H9 (cell line): Measurements from ENCODE around the gene MEIS3. TPM values are rescaled to one million over a fixed set of nuclear protein-coding genes. Genes with fewer than 3 reads are reported as not detected.

Experiments used
- DNase-seq: peaks from one replicate; pipeline ENCODE4 v3.0.0-alpha.2; 2017
- H2AFZ ChIP-seq: one replicate; pipeline ENCODE4 v1.6.1; 2013; ENCODE audit warnings: mild to moderate bottlenecking, low read length, control low read depth, moderate library complexity
- H2AK5ac ChIP-seq: 2 replicates; pipeline ENCODE4 v1.6.1; 2013; ENCODE audit warnings: low read length, control low read depth, mixed read lengths; ENCODE audit not compliant: insufficient read length
- H2BK120ac ChIP-seq: one replicate; pipeline ENCODE4 v1.6.1; 2013; ENCODE audit warnings: low read depth, mild to moderate bottlenecking, low read length, control low read depth, inconsistent platforms; ENCODE audit not compliant: poor library complexity, severe bottlenecking
- H2BK12ac ChIP-seq: 2 replicates; pipeline ENCODE4 v1.6.1; 2013; ENCODE audit warnings: low read length, control low read depth, mixed read lengths, low read depth; ENCODE audit not compliant: insufficient read length
- H2BK15ac ChIP-seq: 2 replicates; pipeline ENCODE4 v1.6.1; 2013; ENCODE audit warnings: low read depth, low read length, control low read depth
- H2BK20ac ChIP-seq: one replicate; pipeline ENCODE4 v1.6.1; 2013; ENCODE audit warnings: low read depth, mild to moderate bottlenecking, low read length, control low read depth, inconsistent platforms; ENCODE audit not compliant: poor library complexity, severe bottlenecking
- H2BK5ac ChIP-seq: 2 replicates; pipeline ENCODE4 v1.6.1; 2013; ENCODE audit warnings: low read length, control low read depth, mixed read lengths; ENCODE audit not compliant: insufficient read length
- H3K14ac ChIP-seq: 2 replicates; pipeline ENCODE4 v1.6.1; 2013; ENCODE audit warnings: low read length, control low read depth; ENCODE audit not compliant: insufficient read depth
- H3K18ac ChIP-seq: 2 replicates; pipeline ENCODE4 v1.6.1; 2013; ENCODE audit warnings: low read depth, mild to moderate bottlenecking, mixed read lengths, low read length, control low read depth; ENCODE audit not compliant: insufficient read length
- H3K23ac ChIP-seq: 2 replicates; pipeline ENCODE4 v1.6.1; 2013; ENCODE audit warnings: low read length, control low read depth, mixed read lengths, low read depth; ENCODE audit not compliant: insufficient read length
- H3K23me2 ChIP-seq: 2 replicates; pipeline ENCODE4 v1.6.1; 2013; ENCODE audit warnings: low read depth, mild to moderate bottlenecking, mixed read lengths, low read length, control low read depth; ENCODE audit not compliant: insufficient read length, poor library complexity, severe bottlenecking
- H3K27ac ChIP-seq: 2 replicates; pipeline ENCODE4 v1.5.1; 2013; ENCODE audit warnings: low read length, control low read depth, mixed read lengths, low read depth; ENCODE audit not compliant: insufficient read length
- H3K27me3 ChIP-seq: 2 replicates; pipeline ENCODE4 v1.6.1; 2013; ENCODE audit warnings: low read length, control low read depth, inconsistent platforms; ENCODE audit not compliant: insufficient read depth
- H3K4ac ChIP-seq: 2 replicates; pipeline ENCODE4 v1.6.1; 2013; ENCODE audit warnings: low read depth, mild to moderate bottlenecking, control low read depth, inconsistent platforms, low read length, moderate library complexity
- H3K4me1 ChIP-seq: 2 replicates; pipeline ENCODE4 v1.6.1; 2013; ENCODE audit warnings: low read length, control low read depth, inconsistent platforms; ENCODE audit not compliant: insufficient read depth
- H3K4me2 ChIP-seq: 2 replicates; pipeline ENCODE4 v1.6.1; 2013; ENCODE audit warnings: low read length, control low read depth, mixed read lengths; ENCODE audit not compliant: insufficient read length, insufficient read depth
- H3K56ac ChIP-seq: 2 replicates; pipeline ENCODE4 v1.6.1; 2013; ENCODE audit warnings: low read depth, mild to moderate bottlenecking, mixed read lengths, low read length, control low read depth; ENCODE audit not compliant: insufficient read length
- H3K79me1 ChIP-seq: 2 replicates; pipeline ENCODE4 v1.6.1; 2013; ENCODE audit warnings: low read depth, mild to moderate bottlenecking, moderate library complexity, low read length, control low read depth, inconsistent platforms; ENCODE audit not compliant: insufficient read depth, poor library complexity, severe bottlenecking
- H3K79me2 ChIP-seq: 2 replicates; pipeline ENCODE4 v1.6.1; 2013; ENCODE audit warnings: low read length, control low read depth, inconsistent platforms; ENCODE audit not compliant: insufficient read depth
- H3K9ac ChIP-seq: 2 replicates; pipeline ENCODE4 v1.6.1; 2013; ENCODE audit warnings: low read length, control low read depth, mixed read lengths; ENCODE audit not compliant: insufficient read length; ENCODE audit errors: extremely low read depth
- H3K9me3 ChIP-seq: one replicate; pipeline ENCODE4 v1.6.1; 2013; ENCODE audit warnings: low read depth, low read length, inconsistent platforms; ENCODE audit not compliant: control insufficient read depth
- H3T11ph ChIP-seq: one replicate; pipeline ENCODE4 v1.6.1; 2013; ENCODE audit warnings: mild to moderate bottlenecking, low read length, control low read depth, inconsistent platforms
- H4K20me1 ChIP-seq: one replicate; pipeline ENCODE4 v1.6.1; 2013; ENCODE audit not compliant: control insufficient read depth, insufficient read length, insufficient read depth
- H4K5ac ChIP-seq: 2 replicates; pipeline ENCODE4 v1.6.1; 2013; ENCODE audit warnings: low read depth, mild to moderate bottlenecking, mixed read lengths, low read length, control low read depth; ENCODE audit not compliant: insufficient read length
- H4K8ac ChIP-seq: replicated peaks from 2 replicates; pipeline ENCODE4 v1.6.1; 2013; ENCODE audit warnings: low read length, control low read depth, mixed read lengths, low read depth; ENCODE audit not compliant: insufficient read length
- H4K91ac ChIP-seq: 2 replicates; pipeline ENCODE4 v1.6.1; 2013; ENCODE audit warnings: low read depth, mild to moderate bottlenecking, moderate library complexity, mixed read lengths, low read length, control low read depth; ENCODE audit not compliant: insufficient read length
- H3K27ac Mint-ChIP-seq, 3 experiments: 2 replicates in 2 of 3; 3 replicates in 1 of 3; pipeline ENCODE4 v1.8.0; 2020 to 2021; ENCODE audit warnings: mixed read lengths in 3 of 3, mild to moderate bottlenecking in 1 of 3, moderate library complexity in 1 of 3
- H3K27me3 Mint-ChIP-seq: 2 replicates; pipeline ENCODE4 v1.8.0; 2021; ENCODE audit warnings: low read depth, mild to moderate bottlenecking, moderate library complexity, mixed read lengths
- H3K36me3 Mint-ChIP-seq, 3 experiments: 2 replicates in 2 of 3; 3 replicates in 1 of 3; pipeline ENCODE4 v1.8.0; 2020 to 2021; ENCODE audit warnings: low read depth in 3 of 3, mixed read lengths in 3 of 3; ENCODE audit not compliant: insufficient read depth in 1 of 3
- H3K4me1 Mint-ChIP-seq, 2 experiments: 2 replicates each; pipeline ENCODE4 v1.8.0; 2020; ENCODE audit warnings: mixed read lengths in 2 of 2
- H3K4me3 Mint-ChIP-seq, 2 experiments: 2 replicates in 1 of 2; 3 replicates in 1 of 2; pipeline ENCODE4 v1.8.0; 2020 to 2021; ENCODE audit warnings: mild to moderate bottlenecking in 2 of 2, mixed read lengths in 2 of 2, moderate library complexity in 1 of 2
- H3K9me3 Mint-ChIP-seq, 2 experiments: 2 replicates in 1 of 2; 3 replicates in 1 of 2; pipeline ENCODE4 v1.8.0; 2020; ENCODE audit warnings: mild to moderate bottlenecking in 2 of 2, mixed read lengths in 2 of 2, moderate library complexity in 1 of 2
- CTCF ChIP-seq: fragments of 200-600 bp; sonication (generic); conservative IDR thresholded peaks from 3 replicates; pipeline ENCODE4 v1.8.0; 2021; ENCODE audit warnings: antibody characterized with exemption, mild to moderate bottlenecking
- total RNA-seq: library from RNA; stranded (reverse); gene quantifications from 2 replicates; pipeline ENCODE4 v1.2.1, GENCODE V29; 2021

MEIS3 gene
- total RNA-seq, 1 experiment from 2014 or later: 44.0 TPM

GRCh38 chr19:47432499-47432898 is 13.2 kb upstream of the MEIS3 start:
- H3K36me3 Mint-ChIP-seq: no peaks in the 10 kb centered on the region; a peak in 1 of 7 replicates
- H2AFZ ChIP-seq: no peak overlapping the region
- peaks cover 9 to 20% of the 10 kb centered on the region in 2 experiments for H3K4me1 Mint-ChIP-seq
- no peak for TF ChIP-seq CTCF
- H2BK120ac ChIP-seq: no peak overlapping the region
- no peak overlapping the region for H3K9ac ChIP-seq
- no peak overlapping the region for H4K8ac ChIP-seq
- H3K4me3 Mint-ChIP-seq: no peak overlapping the region
- H3K18ac ChIP-seq: no peak overlapping the region
- no peaks in the 10 kb centered on the region for H3K9me3 ChIP-seq
- H3K4me1 ChIP-seq: no peaks in the 10 kb centered on the region
- no peaks in the 10 kb centered on the region for H3K79me1 ChIP-seq
- no peak overlapping the region for H3K14ac ChIP-seq
- H3K23ac ChIP-seq: no peak overlapping the region
- H3K27me3 Mint-ChIP-seq: peaks cover 18% of the 10 kb centered on the region
- no peak overlapping the region for H3K4me2 ChIP-seq
- H2BK15ac ChIP-seq: no peak overlapping the region
- H4K91ac ChIP-seq: no peak overlapping the region
- H2BK20ac ChIP-seq: no peak overlapping the region
- no peak overlapping the region for H3T11ph ChIP-seq
- no peak overlapping the region for H4K5ac ChIP-seq
- H2BK5ac ChIP-seq: no peak overlapping the region
- peaks cover 19% of the 10 kb centered on the region for H3K23me2 ChIP-seq
- no peak overlapping the region for H3K27ac Mint-ChIP-seq
- no peaks in the 10 kb centered on the region for H4K20me1 ChIP-seq
- H3K56ac ChIP-seq: no peak overlapping the region
- no peak overlapping the region for H2BK12ac ChIP-seq
- H3K27ac ChIP-seq: no peak overlapping the region
- H2AK5ac ChIP-seq: no peak overlapping the region
- no peaks in the 10 kb centered on the region; a peak in 1 of 5 replicates for H3K9me3 Mint-ChIP-seq
- H3K79me2 ChIP-seq: no peaks in the 10 kb centered on the region
- no peaks in the 10 kb centered on the region for H3K27me3 ChIP-seq
- DNase-seq: no peak
- no peak overlapping the region for H3K4ac ChIP-seq
